Fibroblast of lung (primary cell): ENCODE data around the gene PRDX5. TPM values are rescaled to one million over a fixed set of nuclear protein-coding genes. Genes with fewer than 3 reads are reported as not detected.

Experiments
- DNase-seq, 2 donors: peaks; one replicate each; pipeline versions ENCODE4 v3.0.0 to v3.0.0-alpha.2; 2010; ENCODE audit warnings: low read depth in 2 of 2
- H2AFZ ChIP-seq: 2 replicates; pipeline ENCODE4 v1.5.1; 2012; ENCODE audit warnings: low read length, control low read depth, inconsistent platforms
- H3K27ac ChIP-seq: 2 replicates; pipeline ENCODE4 v1.5.1; 2011; ENCODE audit warnings: low read length, control low read depth; ENCODE audit not compliant: insufficient read depth
- H3K27me3 ChIP-seq: 2 replicates; pipeline ENCODE4 v1.5.1; 2011; ENCODE audit warnings: mild to moderate bottlenecking, low read length; ENCODE audit not compliant: control insufficient read depth, insufficient read depth
- H3K36me3 ChIP-seq: 2 replicates; pipeline ENCODE4 v1.5.1; 2011; ENCODE audit warnings: low read length; ENCODE audit not compliant: control insufficient read depth, insufficient read depth
- H3K4me1 ChIP-seq: 2 replicates; pipeline ENCODE4 v1.5.1; 2011; ENCODE audit warnings: low read length; ENCODE audit not compliant: control insufficient read depth, insufficient read depth; ENCODE audit errors: extremely low read depth
- H3K4me2 ChIP-seq: 2 replicates; pipeline ENCODE4 v1.5.1; 2011; ENCODE audit warnings: low read length, control low read depth; ENCODE audit not compliant: insufficient read depth; ENCODE audit errors: extremely low read depth
- H3K4me3 ChIP-seq, 4 experiments: fragments of 200-600 bp in 1 of 4; sonication (generic) in 1 of 4; replicated peaks in 1 of 4; 2 replicates each; pipeline ENCODE4 v1.5.1; 2011 to 2016; ENCODE audit warnings: low read length in 4 of 4, low read depth in 3 of 4, mild to moderate bottlenecking in 3 of 4, control low read depth in 2 of 4, inconsistent platforms in 1 of 4, mixed read lengths in 1 of 4; ENCODE audit not compliant: insufficient read depth in 1 of 4; ENCODE audit errors: control extremely low read depth in 1 of 4
- H3K79me2 ChIP-seq: 2 replicates; pipeline ENCODE4 v1.5.1; 2012; ENCODE audit warnings: mild to moderate bottlenecking, low read length, inconsistent platforms; ENCODE audit not compliant: control insufficient read depth, insufficient read depth
- H3K9ac ChIP-seq: 2 replicates; pipeline ENCODE4 v1.5.1; 2011; ENCODE audit warnings: mild to moderate bottlenecking, low read length, control low read depth; ENCODE audit not compliant: insufficient read depth
- H3K9me3 ChIP-seq: 2 replicates; pipeline ENCODE4 v1.5.1; 2012; ENCODE audit warnings: low read depth, low read length; ENCODE audit not compliant: control insufficient read depth, insufficient read depth
- H4K20me1 ChIP-seq: 2 replicates; pipeline ENCODE4 v1.5.1; 2011; ENCODE audit warnings: low read length; ENCODE audit not compliant: control insufficient read depth, insufficient read depth; ENCODE audit errors: extremely low read depth
- EZH2 ChIP-seq: IDR thresholded peaks from 2 replicates; pipeline ENCODE4 v1.5.1; 2012; ENCODE audit warnings: low read length, control low read depth, mild to moderate bottlenecking; ENCODE audit errors: missing control alignments
- polyA minus RNA-seq: library from RNA; depleted of rRNA, polyadenylated mRNA; stranded (reverse); fragments of >200 nt; gene quantifications from 2 replicates; pipeline ENCODE4 v1.2.3, GENCODE V29; 2011; ENCODE audit warnings: low replicate concordance
- polyA plus RNA-seq, 2 donors: library from polyadenylated mRNA; depleted of rRNA in 1 of 2; stranded (reverse) in 1 of 2; unstranded in 1 of 2; fragments of >200 nt; gene quantifications; 2 replicates each; pipeline ENCODE4 v1.2.1, GENCODE V29; 2011 to 2012; ENCODE audit warnings: missing spikeins in 1 of 2
- total RNA-seq: library from RNA; depleted of rRNA; stranded (reverse); fragments of >200 nt; gene quantifications from 2 replicates; pipeline ENCODE4 v1.2.1, GENCODE V29; 2014
- TF ChIP-seq, protein P1 (sequence below), 2 donors: IDR thresholded peaks in 1 of 2; conservative IDR thresholded peaks in 1 of 2; 1 replicate in 1 of 2; 2 replicates in 1 of 2; pipeline ENCODE4 v1.5.1; 2011 to 2012; ENCODE audit warnings: low read length in 2 of 2, control low read depth in 1 of 2, inconsistent platforms in 1 of 2, low read depth in 1 of 2, mild to moderate bottlenecking in 1 of 2

PRDX5 gene
- 301 and 319 TPM in 2 replicates for total RNA-seq
- polyA plus RNA-seq, result 311 and 431 TPM in 2 replicates
- polyA plus RNA-seq (2012), result 328 and 464 TPM in 2 replicates
- 73.1 and 198 TPM in 2 replicates for polyA minus RNA-seq

DNA sequence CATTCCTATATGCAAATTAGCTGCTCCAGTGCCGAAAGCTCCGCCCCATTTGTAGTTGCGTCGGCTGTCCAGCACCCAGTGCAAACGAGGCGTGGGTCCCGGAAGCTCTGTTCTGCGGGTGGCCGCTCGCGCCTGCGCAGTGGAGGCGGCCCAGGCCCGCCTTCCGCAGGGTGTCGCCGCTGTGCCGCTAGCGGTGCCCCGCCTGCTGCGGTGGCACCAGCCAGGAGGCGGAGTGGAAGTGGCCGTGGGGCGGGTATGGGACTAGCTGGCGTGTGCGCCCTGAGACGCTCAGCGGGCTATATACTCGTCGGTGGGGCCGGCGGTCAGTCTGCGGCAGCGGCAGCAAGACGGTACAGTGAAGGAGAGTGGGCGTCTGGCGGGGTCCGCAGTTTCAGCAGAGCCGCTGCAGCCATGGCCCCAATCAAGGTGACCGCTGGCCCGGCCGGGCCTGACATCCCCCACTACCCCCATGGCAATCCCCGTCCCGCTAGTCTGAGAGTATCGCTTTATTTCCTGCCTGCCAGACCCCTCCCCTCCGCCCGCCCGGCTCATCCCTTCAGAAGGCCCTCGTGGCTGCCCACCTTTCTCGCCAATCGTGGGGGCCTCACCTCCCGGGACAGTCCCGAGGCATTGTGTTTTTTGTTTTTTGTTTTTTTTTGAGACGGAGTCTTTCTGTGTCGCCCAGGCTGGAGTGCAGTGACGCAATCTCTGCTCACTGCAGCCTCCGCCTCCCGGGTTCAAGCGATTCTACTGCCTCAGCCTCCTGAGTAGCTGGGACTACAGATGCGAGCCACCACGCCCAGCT, at the start of gene PRDX5:
TSS of gene PRDX5 (plus strand) at position 161 of the 805 bp plus-strand sequence. CDS start at position 256, 95 bp downstream.
- Histone ChIP-seq H4K20me1 (no peaks in the 10 kb centered on the region), H3K9me3 (no peaks in the 10 kb centered on the region), H3K9ac (peak within 1 kb of the TSS; percentile 92), H3K27me3 (no peaks in the 10 kb centered on the region), H3K79me2 (peaks cover 13% of the 10 kb centered on the region), H3K4me3 (peak within 1 kb of the TSS; percentile 73 to 97 (median 76)), H3K4me1 (no peaks in the 10 kb centered on the region), H3K36me3 (peaks cover 14% of the 10 kb centered on the region), H3K27ac (peak within 1 kb of the TSS; percentile 97), H3K4me2 (peak within 1 kb of the TSS; percentile 93), H2AFZ (peak within 1 kb of the TSS; percentile 51)
- DNase-seq, result peak; percentile 92 to 96
- TF ChIP-seq, protein P1, sequence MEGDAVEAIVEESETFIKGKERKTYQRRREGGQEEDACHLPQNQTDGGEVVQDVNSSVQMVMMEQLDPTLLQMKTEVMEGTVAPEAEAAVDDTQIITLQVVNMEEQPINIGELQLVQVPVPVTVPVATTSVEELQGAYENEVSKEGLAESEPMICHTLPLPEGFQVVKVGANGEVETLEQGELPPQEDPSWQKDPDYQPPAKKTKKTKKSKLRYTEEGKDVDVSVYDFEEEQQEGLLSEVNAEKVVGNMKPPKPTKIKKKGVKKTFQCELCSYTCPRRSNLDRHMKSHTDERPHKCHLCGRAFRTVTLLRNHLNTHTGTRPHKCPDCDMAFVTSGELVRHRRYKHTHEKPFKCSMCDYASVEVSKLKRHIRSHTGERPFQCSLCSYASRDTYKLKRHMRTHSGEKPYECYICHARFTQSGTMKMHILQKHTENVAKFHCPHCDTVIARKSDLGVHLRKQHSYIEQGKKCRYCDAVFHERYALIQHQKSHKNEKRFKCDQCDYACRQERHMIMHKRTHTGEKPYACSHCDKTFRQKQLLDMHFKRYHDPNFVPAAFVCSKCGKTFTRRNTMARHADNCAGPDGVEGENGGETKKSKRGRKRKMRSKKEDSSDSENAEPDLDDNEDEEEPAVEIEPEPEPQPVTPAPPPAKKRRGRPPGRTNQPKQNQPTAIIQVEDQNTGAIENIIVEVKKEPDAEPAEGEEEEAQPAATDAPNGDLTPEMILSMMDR (conservative IDR thresholded peaks at IDR 0.05 in 1 of 2, IDR thresholded peaks at IDR 0.05 in 1 of 2; ENCODE audit: low read depth in 1 of 2, low read length in 2 of 2), result no peak
- TF ChIP-seq EZH2, result no peak

DNA sequence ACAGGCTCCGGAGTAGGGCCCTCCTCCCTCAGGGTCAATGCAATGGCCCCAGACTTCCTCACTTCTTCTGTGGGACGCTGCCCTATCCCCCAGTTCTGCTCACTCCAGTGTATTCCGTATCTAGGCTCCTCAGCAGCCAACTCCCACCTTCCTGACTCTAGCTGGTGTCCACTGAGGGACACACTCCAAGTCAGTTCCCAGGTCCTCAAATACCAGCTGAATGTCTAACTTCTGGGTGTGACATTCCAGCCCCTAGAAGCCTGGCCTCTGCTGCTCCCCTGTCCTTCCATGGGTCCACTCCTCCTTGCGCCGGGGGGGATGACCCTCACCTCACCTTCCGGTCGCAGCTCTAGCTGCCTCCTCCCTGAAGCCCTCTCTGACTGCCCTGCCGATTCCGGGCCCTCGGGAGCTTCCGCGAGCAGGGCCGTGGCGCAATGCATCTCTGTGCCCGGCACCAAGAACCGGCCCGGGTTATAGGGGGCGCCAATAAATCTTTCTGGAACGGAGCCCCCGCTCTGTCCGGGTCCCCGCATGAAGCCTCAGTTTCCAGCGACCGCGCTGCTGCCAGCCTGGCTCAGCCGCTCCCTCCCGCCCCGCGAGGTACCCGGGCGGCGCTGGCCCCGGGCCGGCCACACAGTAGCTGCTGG, 48.9 kb upstream of the PRDX5 start:
- no peaks in the 10 kb centered on the region for H3K9me3 ChIP-seq
- H3K27me3 ChIP-seq, result no peaks in the 10 kb centered on the region
- H3K4me1 ChIP-seq, result peaks cover 24% of the 10 kb centered on the region
- peak overlapping the region; percentile 91 for H3K27ac ChIP-seq
- peak; percentile 51 to 61 for DNase-seq
- peak overlapping the region; percentile 96 for H3K4me2 ChIP-seq
- H2AFZ ChIP-seq, result no peak overlapping the region
- H3K79me2 ChIP-seq, result peaks cover 2% of the 10 kb centered on the region
- H3K9ac ChIP-seq, result peak overlapping the region; percentile 75
- H3K4me3 ChIP-seq, result peak overlapping the region; percentile 57 to 76 (median 64)
- no peaks in the 10 kb centered on the region for H4K20me1 ChIP-seq
- peaks cover 18% of the 10 kb centered on the region for H3K36me3 ChIP-seq
- no peak for TF ChIP-seq EZH2
- TF ChIP-seq, protein P1 (conservative IDR thresholded peaks at IDR 0.05 in 1 of 2, IDR thresholded peaks at IDR 0.05 in 1 of 2; ENCODE audit: low read depth in 1 of 2, low read length in 2 of 2), result no peak

DNA sequence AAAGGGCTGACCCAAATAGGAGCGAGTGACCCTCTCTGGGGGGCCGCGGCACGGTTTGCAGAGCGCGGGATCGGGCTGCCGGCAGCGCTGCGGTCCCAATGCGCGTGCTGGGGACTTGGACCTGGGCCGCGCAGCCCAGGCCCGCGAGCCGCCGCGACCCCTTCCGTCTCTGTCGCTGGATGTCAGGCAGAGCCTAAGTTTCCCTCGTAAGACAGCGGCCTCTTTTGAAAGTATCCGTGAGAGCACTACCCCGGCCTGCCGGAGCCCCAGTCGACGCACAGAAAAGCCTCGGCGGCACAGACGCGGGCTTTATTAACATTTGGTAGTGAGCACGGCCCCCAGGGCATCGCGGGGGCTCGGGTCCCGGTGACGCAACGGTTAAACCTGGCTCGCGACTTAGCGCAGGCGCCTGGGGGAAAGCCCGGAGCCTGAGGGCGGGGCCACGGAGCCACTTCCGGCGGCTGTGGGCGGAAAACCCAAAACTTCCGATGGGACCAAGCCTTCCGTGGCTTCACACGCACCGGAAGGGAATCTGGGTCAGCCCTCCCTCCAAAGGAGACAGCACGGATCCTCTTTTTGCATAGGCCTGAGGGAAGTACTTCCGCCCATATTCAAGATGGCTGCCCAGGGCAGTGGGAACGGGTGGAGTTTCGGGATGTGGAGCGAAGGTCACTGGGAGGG, 48.2 kb upstream of the PRDX5 start:
- DNase-seq, result peak; percentile 100
- H4K20me1 ChIP-seq, result no peaks in the 10 kb centered on the region
- peaks cover 14% of the 10 kb centered on the region for H3K36me3 ChIP-seq
- peak overlapping the region; percentile 96 for H3K4me2 ChIP-seq
- H3K4me1 ChIP-seq, result peaks cover 24% of the 10 kb centered on the region
- no peaks in the 10 kb centered on the region for H3K27me3 ChIP-seq
- H2AFZ ChIP-seq, result no peak overlapping the region
- peak overlapping the region; percentile 75 for H3K9ac ChIP-seq
- H3K4me3 ChIP-seq, result peak overlapping the region; percentile 57 to 82 (median 75)
- peak overlapping the region; percentile 92 for H3K27ac ChIP-seq
- TF ChIP-seq EZH2, result no peak
- TF ChIP-seq, protein P1 (conservative IDR thresholded peaks at IDR 0.05 in 1 of 2, IDR thresholded peaks at IDR 0.05 in 1 of 2; ENCODE audit: low read depth in 1 of 2, low read length in 2 of 2), result no peak
- no peaks in the 10 kb centered on the region for H3K9me3 ChIP-seq
- peaks cover 2% of the 10 kb centered on the region for H3K79me2 ChIP-seq
